Measurements from ENCODE around the gene POGLUT2. TPM values are rescaled to one million over a fixed set of nuclear protein-coding genes. Genes with fewer than 3 reads are reported as not detected.

POGLUT2 gene
- total RNA-seq, 1 donor from 2014 or later: 32.9 TPM

GRCh38 chr13:102779436-102780159 lies 19.2 kb downstream of the POGLUT2 start:
- Mint-ChIP-seq H3K4me3 (ENCODE audit: unreplicated experiment) (no peak overlapping the region), H3K27ac (ENCODE audit: unreplicated experiment) (no peak overlapping the region), H3K9me3 (ENCODE audit: unreplicated experiment) (peaks cover 4% of the 10 kb centered on the region)

GRCh38 chr13:102777736-102778135 lies 21.0 kb downstream of the POGLUT2 start:
- H3K27me3 Mint-ChIP-seq (ENCODE audit: unreplicated experiment): no peaks in the 10 kb centered on the region
- no peak for DNase-seq (ENCODE audit: extremely low spot score, unreplicated experiment)
- peaks cover 8% of the 10 kb centered on the region for H3K4me1 Mint-ChIP-seq (ENCODE audit: unreplicated experiment)
- no peak overlapping the region for H3K27ac Mint-ChIP-seq (ENCODE audit: unreplicated experiment)
- peaks cover 8% of the 10 kb centered on the region for H3K36me3 Mint-ChIP-seq (ENCODE audit: unreplicated experiment)
- H3K4me3 Mint-ChIP-seq (ENCODE audit: unreplicated experiment): no peak overlapping the region
- no peak for TF ChIP-seq CTCF (IDR thresholded peaks at IDR 0.05)
- H3K9me3 Mint-ChIP-seq (ENCODE audit: unreplicated experiment): peaks cover 4% of the 10 kb centered on the region

More at GRCh38 chr13:102779436-102780159, 19.2 kb downstream of the POGLUT2 start:
- Mint-ChIP-seq H3K27me3 (ENCODE audit: unreplicated experiment) (no peaks in the 10 kb centered on the region), H3K36me3 (ENCODE audit: unreplicated experiment) (peaks cover 8% of the 10 kb centered on the region), H3K4me1 (ENCODE audit: unreplicated experiment) (peaks cover under 1% of the 10 kb centered on the region)
- DNase-seq (ENCODE audit: extremely low spot score, unreplicated experiment): no peak
- TF ChIP-seq CTCF (IDR thresholded peaks at IDR 0.05): no peak

GRCh38 chr13:102776271-102776670 lies 22.5 kb downstream of the POGLUT2 start:
- Mint-ChIP-seq H3K4me1 (ENCODE audit: unreplicated experiment) (peaks cover 23% of the 10 kb centered on the region), H3K4me3 (ENCODE audit: unreplicated experiment) (no peak overlapping the region), H3K27me3 (ENCODE audit: unreplicated experiment) (no peaks in the 10 kb centered on the region), H3K36me3 (ENCODE audit: unreplicated experiment) (peaks cover 4% of the 10 kb centered on the region), H3K9me3 (ENCODE audit: unreplicated experiment) (no peaks in the 10 kb centered on the region), H3K27ac (ENCODE audit: unreplicated experiment) (no peak overlapping the region)
- no peak for TF ChIP-seq CTCF (IDR thresholded peaks at IDR 0.05)
- DNase-seq (ENCODE audit: extremely low spot score, unreplicated experiment): no peak

- H3K36me3 Mint-ChIP-seq (ENCODE audit: unreplicated experiment): no peaks in the 10 kb centered on the region
- H3K4me3 Mint-ChIP-seq (ENCODE audit: unreplicated experiment): peak overlapping the region; percentile 88
- TF ChIP-seq CTCF (IDR thresholded peaks at IDR 0.05): no peak
- peak overlapping the region; percentile 23 for H3K27ac Mint-ChIP-seq (ENCODE audit: unreplicated experiment)
- H3K9me3 Mint-ChIP-seq (ENCODE audit: unreplicated experiment): no peaks in the 10 kb centered on the region
- no peak for DNase-seq (ENCODE audit: extremely low spot score, unreplicated experiment)
- peaks cover 35% of the 10 kb centered on the region for H3K4me1 Mint-ChIP-seq (ENCODE audit: unreplicated experiment)
- H3K27me3 Mint-ChIP-seq (ENCODE audit: unreplicated experiment): no peaks in the 10 kb centered on the region
Observed at GRCh38 chr13:102774591-102775520, 23.9 kb downstream of the POGLUT2 start.

GRCh38 chr13:102774214-102774568 lies 24.6 kb downstream of the POGLUT2 start:
- Mint-ChIP-seq H3K4me3 (ENCODE audit: unreplicated experiment) (peak overlapping the region; percentile 88), H3K4me1 (ENCODE audit: unreplicated experiment) (peaks cover 37% of the 10 kb centered on the region), H3K27ac (ENCODE audit: unreplicated experiment) (peak overlapping the region; percentile 88), H3K36me3 (ENCODE audit: unreplicated experiment) (no peaks in the 10 kb centered on the region), H3K9me3 (ENCODE audit: unreplicated experiment) (no peaks in the 10 kb centered on the region), H3K27me3 (ENCODE audit: unreplicated experiment) (no peaks in the 10 kb centered on the region)
- no peak for TF ChIP-seq CTCF (IDR thresholded peaks at IDR 0.05)
- DNase-seq (ENCODE audit: extremely low spot score, unreplicated experiment): no peak
